NCI-H128 (cell line): ENCODE measurements around the gene TRPM3.

Experiments used
- DNase-seq: peaks from one replicate; lab custom pipeline; 2025; ENCODE audit not compliant: unreplicated experiment; lab: John Stamatoyannopoulos, UW

The TRPM3 gene

DNA sequence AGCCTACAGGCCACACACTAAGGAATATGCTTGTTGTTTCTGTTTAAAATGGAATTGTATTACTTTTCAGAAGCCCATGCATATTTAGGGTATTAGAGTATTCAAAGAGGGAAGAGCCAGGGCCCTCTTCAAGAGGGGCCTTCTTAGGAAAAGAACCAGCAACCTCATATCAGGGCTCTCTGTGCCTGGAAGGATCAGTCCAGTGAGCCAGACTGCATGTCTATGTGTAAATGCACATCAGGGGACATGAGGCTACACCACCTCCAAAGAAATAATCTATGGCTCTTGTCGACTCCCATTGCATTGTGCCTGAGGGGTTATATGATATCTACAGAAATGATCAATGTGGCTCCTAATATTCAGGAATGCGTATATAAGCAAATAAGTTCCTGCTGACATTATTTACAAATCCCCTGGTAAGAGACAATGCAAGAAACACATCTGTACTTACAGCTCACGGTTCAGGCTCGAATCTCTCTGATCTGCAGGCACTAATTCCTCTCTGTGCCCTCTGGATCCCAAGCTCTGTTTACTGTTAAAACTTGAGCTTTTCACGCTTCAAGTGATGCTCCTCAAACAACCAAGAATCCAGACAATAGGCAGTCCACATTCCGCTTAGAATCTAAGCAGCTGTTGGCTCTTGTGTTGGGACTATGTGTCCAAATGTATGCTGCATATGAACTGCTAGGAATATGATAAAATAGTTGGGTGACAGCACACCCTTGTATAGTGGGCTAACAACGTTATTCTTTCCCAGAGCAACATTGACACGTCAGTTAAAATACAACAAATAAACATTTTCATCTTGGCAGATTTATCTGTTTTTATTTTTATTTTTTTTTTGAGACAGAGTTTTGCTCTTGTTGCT is 556.7 kb downstream of the TRPM3 start:
- no peak for DNase-seq

DNA sequence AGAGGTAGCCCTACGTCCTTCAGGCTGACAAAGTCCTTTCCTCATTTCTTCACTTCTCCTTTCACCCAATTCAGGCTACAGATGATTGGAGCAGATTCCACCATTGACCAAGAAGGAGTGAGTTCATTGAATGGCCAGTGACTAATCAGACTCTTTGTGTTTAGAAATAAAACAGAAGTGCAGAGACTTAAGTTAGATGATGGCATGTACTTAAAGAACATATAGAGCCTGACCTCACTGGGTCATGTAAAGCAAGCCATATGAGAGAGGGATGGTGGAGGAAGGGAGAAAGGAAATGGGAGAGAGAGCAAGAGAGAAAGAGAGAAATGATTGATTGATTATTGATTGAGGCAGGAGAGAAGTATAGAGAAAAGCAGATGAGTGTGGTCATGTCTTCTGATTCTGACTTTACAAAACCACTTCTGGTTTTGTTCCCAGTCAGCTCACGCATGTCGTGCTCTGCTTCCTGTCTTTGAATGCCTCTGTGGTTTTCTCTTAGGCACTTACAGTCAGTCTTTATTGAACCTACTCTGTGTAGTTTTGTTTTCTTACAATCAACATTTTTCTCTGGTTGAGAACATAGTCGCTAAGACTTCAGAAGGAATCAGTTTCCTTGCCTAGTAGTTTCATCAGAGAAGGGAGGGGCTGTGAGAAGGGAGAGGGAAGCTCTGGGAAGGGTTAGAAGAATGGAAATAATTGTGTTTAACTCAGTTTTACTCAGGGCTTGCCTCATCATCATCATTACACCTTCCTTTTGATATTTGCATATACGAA is 557.8 kb downstream of the TRPM3 start:
- DNase-seq: no peak

DNA sequence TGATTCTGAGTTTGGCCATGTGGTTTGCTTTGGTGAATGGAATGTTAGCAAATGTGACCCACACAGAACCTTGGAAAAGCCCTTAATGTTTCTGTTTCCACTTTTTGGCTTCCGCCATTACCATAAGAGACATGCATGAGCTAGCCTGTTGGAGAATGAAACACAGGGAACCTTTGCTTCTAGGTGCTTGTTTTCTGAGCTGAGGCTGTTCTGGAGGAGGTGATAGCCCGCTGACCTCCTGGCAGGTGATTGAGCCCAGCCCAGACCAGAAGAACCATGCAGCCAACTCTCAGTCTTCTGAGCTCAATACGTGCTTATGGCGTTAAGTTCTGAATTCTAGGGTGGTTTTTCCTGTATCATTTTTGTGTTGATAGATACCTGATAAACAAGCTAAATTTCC is 558.4 kb downstream of the TRPM3 start:
- DNase-seq: no peak

DNA sequence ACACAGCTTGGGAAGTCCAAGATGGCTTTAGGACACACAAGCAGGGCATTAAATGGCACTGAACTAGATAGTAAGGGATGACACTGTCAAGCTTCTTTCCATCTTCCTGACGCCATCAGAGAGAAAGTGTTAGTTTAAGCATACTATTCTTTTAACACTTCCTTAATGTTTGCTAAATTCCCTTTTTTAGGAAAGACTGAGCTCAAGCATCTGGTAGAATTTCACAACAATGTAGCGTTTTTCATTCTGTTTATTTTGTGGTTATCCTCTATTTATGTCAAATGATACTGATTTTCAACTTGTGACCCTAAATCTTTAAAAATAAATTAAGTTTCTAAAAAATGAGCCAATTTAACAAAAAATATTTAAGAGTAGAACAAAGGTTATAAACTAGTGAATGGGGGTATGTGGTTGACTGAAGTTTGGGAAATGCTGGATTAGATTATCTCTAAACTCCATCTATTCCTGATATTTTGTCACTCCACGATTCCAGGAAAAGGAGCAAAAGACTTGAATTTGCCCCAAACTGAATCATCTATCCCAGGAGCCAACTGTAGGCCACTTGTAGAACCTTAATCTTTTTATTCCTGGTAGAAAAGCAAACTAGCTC is 559.5 kb downstream of the TRPM3 start:
- no peak for DNase-seq

DNA sequence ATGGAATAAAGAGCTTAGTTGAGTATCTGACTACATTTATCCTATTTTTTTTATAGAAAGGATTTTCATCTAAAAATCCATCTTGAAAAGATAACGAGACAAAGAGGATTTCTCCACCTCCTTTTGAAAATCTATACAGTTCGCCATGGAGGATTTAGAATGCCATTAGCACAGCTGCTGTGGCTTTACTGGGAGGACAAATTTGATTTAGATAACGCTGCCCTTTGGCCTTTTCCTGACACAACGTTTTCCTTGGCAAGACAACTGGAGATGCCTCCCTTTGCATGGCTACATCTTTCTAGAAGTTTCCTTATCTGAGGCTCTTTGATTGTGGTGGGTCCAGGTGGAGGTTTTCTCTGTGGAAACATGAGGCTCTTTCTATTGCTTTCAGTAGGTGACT is 560.3 kb downstream of the TRPM3 start:
- DNase-seq: no peak

DNA sequence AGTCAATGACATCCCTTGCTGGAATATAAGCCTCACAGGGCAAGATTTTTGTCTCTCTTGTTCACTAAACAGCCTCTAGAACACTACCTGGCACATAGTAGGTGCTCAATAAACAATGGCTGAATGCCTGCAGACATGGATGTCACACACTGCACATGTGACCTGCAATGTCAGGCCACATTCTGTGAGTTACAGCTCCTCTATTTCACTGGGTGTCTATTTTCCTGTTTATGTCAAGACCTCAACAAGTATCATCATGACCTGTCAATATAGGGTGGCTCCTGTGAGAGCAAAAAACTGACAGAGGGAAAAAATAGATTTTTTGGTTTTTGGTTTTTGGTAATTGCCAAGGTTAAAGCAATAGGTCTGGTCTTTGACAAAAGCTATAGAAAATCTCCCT is 562.3 kb downstream of the TRPM3 start:
- DNase-seq: no peak

DNA sequence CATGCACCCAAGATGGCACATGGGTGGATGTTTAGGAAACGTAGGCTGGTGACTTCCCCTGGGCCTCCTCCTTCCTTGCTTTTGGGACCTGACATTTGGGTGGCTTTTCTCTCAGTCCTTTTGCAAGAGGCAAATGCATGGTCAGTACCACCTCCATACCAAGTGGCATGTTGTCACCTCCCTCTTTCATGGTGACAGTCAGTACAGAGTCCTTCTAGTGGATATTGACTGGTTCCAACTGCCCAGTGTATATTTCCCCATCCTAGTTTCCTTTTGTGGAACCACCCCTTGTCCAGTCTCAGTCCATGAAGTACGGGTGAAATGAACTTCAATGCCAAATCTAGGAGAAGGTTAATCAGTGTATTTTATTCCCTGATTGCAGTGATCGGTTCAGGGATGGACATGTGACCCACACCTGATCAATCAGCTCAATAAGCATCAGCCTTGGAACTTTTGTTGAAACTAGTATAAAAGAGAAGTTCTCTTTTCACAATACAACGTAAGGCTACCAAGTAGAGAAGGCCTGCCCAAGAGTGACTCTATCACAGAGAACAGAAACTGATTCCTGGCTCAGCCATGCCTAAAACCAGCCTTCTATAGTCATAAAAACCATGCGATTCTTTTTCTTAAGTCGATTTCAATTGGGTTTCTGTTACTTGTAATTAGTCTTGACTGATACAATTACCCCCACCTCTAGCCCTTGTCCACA is 563.6 kb downstream of the TRPM3 start:
- no peak for DNase-seq

DNA sequence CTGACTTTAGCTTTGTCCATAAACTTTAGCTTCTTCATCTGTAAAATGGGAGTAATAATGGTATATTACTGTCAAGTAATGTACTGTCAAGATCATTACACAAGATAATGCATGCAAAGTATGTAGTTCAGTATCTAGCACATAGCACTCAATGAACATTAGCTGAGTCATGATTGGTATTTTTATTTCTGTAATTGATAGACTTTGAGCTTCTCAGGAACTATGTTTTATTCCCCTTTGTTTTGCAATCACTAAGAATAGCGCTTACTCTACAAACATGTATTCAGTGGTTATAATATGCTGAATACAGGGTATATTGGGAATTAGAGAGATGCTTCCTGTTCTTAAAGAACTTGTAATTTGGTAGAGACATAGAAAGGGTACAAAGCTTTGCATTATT is 564.6 kb downstream of the TRPM3 start:
- DNase-seq: no peak

DNA sequence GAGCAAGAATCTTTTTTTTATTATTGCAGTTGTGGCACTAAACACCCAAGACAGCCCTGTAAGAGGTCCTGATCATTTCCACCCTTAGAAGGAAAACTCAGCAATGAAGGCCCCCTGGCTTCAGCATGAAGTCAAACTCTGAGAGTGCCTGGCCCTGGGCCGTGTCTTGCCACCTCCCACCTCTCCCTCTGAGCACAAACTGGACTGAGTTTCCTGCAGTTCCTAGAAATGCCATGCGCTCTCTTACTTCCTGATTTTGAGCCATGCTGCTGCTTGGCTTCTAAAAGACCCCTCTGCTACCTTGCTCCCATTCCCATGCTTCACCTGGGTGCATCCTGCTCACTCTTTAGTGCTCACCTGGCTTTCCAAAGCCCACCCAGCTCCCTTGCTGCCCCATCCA is 566.5 kb downstream of the TRPM3 start:
- no peak for DNase-seq

DNA sequence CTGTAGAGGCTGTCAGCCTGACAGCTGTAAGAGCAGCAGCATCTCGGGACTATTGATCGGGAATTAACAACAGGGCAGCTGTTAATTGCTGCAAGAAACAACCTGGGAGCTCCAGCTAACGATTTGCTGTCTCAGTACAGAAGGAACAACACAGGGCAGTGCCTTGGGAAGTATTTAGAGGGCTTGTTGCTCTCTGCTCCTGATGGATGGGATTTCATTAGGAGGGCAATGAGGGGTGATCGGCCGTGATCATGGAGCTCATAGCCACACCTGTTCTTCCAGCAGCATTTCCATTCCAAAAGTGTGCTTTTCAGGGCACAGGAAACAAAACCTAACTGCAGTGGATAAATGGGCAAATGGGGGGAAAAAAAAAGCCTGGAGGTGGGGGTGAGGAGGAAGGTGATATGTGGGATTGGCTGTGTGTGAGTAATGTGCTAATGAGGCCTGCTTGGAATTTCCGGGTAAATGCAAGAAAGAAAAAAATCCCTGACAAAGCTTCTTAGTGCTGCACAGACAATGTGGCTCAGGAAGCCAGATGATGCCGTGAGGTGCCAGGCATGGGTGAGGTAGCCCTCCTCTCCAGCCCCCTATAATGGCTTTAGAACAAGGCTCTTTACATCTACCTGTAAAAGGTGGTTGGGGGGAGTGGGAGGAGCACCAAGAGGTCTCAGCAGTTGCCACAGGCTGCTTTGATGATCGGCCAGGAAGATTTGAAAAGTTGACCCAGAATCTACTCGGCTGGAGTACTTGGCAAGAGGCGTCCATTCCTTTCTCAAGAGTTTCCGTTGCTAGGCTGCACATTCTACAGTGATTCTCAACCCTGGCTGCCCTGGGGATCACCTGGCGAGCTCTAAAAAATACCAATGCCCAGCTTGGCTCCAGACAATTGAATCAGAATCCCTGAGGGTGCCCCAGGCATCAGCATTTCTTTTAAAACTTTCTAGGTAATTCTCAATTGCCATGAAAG is 567.4 kb downstream of the TRPM3 start:
- DNase-seq: no peak

DNA sequence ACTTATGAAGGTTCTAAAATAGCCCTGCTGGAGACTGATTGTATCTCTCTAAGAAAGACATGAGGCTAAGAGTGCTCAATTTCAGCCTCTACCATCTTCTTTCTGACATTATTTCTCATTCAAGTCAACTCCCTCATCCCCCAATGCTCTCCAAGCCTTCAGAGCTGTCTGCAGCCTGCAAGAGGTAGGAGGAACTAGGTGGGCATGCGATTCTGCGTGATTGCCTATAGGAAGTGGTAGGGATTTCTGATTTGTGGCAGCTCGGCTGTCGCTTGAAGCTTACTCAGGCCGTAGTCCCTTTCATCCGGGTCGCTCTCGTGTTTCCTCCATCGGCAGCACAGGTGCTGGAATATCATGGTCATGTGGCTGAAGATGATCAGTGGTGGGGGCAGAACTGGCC is 568.9 kb downstream of the TRPM3 start:
- no peak for DNase-seq

DNA sequence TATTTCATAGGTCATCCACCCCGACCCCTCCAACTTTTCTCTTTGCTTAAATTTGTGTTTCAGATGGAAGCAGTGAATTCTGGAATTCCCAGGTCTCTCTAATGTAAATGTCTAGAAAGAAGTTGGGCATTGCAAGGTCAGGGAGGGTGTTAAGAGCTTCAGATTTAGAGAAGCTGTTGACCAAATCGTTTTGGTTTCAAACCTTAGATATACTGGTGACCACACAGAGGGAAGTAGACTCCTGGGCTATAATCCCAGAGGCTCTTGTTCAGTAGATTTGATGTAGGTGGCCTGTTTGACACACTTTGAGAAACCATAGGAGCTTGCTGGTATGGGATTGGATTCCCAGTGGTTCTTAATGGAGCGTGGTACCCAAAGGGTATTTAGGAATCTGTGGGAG is 569.6 kb downstream of the TRPM3 start:
- no peak for DNase-seq

DNA sequence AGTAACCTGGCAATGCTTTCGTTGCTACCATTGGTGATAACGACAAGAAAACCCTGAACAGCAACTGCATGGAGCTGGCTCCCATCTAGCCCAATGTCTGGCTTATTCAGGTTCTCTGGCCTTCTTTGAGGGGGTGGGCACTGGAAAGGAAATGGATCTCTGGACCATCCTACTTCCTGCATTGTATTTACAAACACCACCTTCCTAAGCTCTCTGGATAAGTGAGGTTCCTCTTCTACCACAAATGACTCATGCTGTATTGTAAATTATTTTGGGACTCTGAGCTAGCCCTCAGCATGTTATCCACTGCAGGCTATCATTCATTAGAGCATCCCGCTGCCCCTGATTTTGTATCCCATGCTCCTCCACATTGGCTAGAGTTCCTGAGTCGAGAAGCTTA is 570.0 kb downstream of the TRPM3 start:
- DNase-seq: no peak

DNA sequence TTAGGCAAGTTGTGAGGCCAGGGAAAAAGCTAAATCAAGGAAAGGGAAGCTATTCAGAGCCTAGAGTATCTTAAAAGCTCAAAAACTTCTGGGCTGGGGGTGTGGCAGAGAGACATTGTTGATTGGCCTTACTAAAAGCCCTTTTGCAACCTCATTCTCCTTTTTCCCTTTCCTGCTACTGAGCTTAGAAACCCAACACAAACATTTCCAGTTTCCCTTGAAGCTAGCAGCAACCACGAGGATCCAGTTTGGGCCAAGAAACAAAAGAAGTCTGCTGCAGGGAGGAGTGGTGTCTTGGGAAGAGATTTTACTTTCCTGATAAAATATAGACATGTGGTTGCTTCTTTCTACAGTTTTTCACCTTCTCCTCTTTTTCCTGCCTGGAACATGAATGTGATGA is 571.5 kb downstream of the TRPM3 start:
- DNase-seq: no peak

DNA sequence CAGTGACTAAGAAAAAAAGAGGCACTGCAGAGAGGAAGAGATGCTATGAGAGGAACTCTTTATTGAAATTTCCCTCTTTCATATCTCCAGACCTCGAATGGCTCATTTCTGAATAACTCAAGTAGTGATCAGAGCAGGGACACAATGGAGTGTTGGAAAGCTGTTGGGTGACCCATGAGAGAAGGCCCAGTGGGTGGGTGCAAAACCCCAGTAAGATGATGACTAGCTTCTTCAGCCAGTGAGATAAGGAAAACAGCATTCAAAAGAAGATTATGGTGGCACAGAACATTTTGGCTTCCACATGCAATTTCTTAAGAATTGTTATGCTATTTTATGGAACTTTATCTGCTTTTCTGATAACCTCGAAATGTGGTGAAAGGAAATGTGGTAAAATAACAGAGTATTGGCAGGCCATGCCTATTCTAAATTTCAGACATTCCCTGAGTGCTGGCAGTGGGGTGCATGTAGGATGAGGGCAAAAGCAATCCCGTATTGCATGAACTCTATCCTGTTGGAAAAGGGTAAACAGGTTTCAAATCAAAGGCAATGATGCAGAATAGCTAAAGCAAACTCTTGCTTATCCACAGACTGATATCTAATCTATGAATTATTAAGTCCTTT is 579.0 kb downstream of the TRPM3 start:
- no peak for DNase-seq

DNA sequence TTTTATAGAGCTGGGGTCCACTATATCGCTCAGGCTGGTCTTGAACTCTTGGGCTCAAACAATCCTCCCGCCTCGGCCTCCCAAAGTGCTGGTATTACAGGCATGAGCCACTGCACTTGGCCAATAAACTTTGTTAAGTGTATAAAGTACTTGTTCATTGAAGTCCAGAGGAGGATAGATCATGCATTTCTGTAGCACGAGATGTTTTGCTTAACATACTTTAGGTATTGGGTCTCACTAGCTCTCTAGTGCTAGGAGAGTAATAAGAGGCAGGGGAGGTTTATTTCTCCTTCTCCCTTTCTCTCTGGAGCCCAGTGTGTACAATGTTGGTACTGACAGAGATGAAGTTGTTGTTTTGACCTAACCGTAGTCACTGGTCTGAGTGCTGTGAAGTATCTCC is 581.4 kb downstream of the TRPM3 start:
- DNase-seq: no peak

DNA sequence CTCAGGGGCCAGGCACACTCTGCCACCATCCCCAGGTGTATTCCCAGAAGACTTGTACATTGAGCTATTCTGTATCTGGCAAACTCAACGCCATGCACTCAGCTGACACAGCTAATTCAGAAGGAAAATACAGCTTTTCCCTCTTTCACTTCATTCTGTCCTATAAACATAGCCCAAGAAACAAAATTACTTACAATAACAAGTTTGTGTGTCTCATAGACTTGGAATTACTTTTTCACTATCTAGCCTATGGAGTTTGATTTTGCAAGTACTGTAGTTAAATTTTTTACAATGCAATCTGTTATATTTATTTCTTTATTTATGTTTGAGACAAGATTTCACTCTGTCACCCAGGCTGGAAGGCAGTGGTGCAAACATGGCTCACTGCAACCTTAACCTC is 581.9 kb downstream of the TRPM3 start:
- no peak for DNase-seq

DNA sequence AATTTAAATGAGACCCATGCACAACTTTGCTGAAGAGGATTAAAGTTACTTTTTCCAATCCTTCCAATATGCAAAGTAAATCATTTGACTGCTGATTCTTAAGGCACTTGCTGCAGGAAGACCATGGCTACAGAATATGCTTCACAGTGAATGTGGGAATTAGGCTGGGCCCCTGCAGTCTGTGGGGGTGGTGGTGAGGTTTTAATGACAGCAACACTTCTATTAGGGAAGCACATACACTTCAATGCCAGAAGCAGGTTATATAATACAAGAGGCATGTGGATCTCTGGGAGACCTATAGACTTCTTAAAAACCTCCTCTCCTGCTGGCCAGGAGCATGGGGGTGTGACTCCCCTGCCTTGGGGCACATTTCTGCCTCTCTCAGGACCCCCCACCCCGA is 582.4 kb downstream of the TRPM3 start:
- no peak for DNase-seq

DNA sequence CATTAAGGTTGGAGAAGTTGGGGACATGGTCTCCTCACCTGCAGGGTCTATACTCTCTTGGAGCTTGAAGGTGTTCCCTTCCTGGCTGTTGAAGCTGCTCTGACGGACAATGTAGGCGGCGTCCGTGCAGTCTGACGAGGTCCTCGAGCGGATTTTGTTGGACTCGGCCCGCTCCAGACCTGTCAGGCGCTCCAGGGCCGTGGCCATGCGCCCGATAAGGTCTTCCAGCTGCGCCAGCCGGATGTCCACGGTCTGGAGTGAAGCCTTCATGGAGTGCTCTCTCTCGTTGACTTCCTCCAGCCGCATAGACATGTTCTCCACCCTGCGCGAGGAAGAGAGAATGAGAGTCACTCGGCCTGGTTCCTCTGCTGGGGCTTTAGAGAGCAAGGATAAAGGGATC is 584.3 kb downstream of the TRPM3 start:
- no peak for DNase-seq
